BLaER1 (cell line): ENCODE measurements around the gene NEK4.
"Not testable (repeated sequence)": the region's sequence is repeated elsewhere in the genome, so short reads cannot be mapped to it uniquely, and the experiment has no call there.

Experiments used
- H3K27ac ChIP-seq: shearing (Covaris generic); formaldehyde crosslinking; 2 replicates; pipeline ENCODE4 v1.8.1; 2022
- H3K27me3 ChIP-seq: shearing (Covaris generic); formaldehyde crosslinking; 2 replicates; pipeline ENCODE4 v1.8.1; 2022
- H3K36me3 ChIP-seq: shearing (Covaris generic); formaldehyde crosslinking; 2 replicates; pipeline ENCODE4 v1.8.1; 2022
- H3K4me1 ChIP-seq: shearing (Covaris generic); formaldehyde crosslinking; 2 replicates; pipeline ENCODE4 v1.8.1; 2022
- H3K4me2 ChIP-seq: shearing (Covaris generic); formaldehyde crosslinking; 2 replicates; pipeline ENCODE4 v1.8.1; 2022
- H3K4me3 ChIP-seq: shearing (Covaris generic); formaldehyde crosslinking; 2 replicates; pipeline ENCODE4 v1.8.1; 2022
- H3K9ac ChIP-seq: shearing (Covaris generic); formaldehyde crosslinking; 2 replicates; pipeline ENCODE4 v1.8.1; 2022
- H3K9me3 ChIP-seq: shearing (Covaris generic); formaldehyde crosslinking; 2 replicates; pipeline ENCODE4 v1.8.1; 2022
- H4K20me1 ChIP-seq: shearing (Covaris generic); formaldehyde crosslinking; 2 replicates; pipeline ENCODE4 v1.8.1; 2022
- Cebpa-rat ChIP-seq: shearing (Covaris generic); IDR thresholded peaks from 2 replicates; pipeline ENCODE4 v1.8.1; 2022

Gene NEK4

DNA sequence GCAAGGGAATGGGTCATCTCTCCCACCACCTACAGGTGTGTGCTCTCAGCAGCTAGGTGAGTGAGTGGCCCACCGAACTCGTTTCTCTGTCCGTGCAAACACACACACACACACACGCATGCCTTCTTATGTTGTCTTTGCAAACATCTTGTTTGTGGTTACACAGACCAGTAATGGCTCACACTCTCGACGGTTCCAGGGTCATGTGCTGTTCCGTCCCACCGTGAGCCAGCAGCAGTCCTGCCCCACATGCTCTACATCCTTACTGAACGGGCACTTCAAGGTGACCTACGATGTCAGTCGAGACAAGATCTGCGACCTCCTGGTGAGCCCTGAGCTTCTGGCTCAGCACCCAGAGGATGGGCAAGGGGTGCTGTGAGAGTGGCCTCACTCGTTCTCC, 11.0 kb upstream of the NEK4 start:
- Histone ChIP-seq H3K4me1 (peaks cover 30% of the 10 kb centered on the region), H3K27me3 (no peaks in the 10 kb centered on the region), H3K9me3 (no peaks in the 10 kb centered on the region), H3K36me3 (no peaks in the 10 kb centered on the region), H3K9ac (no peak overlapping the region), H3K4me3 (no peak overlapping the region), H3K4me2 (peak overlapping the region; percentile 10; the same call in 1 of the 2 replicates), H4K20me1 (no peaks in the 10 kb centered on the region), H3K27ac (no peak overlapping the region)
- TF ChIP-seq Cebpa-rat: no peak

DNA sequence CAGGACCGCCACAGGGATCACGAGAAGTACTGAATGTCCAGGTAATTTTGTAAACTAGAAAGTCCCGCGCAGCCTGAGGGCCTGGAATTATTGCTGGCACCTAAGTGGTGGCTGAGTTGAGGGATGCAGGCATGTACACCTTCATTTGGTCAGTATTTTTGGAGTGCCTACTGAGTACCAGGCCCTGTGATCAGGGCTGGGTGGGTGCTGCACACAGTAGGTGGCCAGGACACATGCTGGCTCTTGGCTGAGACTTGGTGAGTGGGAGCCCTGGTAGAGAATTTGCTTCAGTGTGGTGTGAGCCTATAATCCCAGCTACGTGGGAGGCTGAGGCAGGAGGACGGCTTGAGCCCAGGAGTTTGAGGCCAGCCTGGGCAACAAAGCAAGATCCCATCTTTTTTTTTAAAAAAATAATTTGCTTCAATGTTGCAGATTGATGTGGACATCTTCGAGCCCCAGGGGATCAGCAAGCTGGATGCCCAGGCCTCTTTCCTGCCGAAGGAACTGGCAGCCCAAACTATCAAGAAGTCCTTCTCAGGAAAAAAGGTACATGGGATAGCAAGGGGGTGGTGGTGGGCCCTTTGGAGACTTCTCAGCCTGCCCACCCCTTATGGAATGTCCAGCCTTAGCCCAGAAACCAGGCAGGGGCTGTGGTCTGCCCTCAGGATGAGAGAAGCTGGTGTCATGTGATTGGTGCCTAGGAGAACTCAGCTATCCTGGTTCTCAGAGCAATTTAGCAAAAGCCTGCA, 9.3 kb upstream of the NEK4 start:
- no peak for TF ChIP-seq Cebpa-rat
- H3K4me3 ChIP-seq: no peak overlapping the region
- no peaks in the 10 kb centered on the region for H3K36me3 ChIP-seq
- no peak overlapping the region for H3K9ac ChIP-seq
- H3K27me3 ChIP-seq: no peaks in the 10 kb centered on the region
- peaks cover 36% of the 10 kb centered on the region for H3K4me1 ChIP-seq
- peak overlapping the region; percentile 43 for H3K4me2 ChIP-seq
- peak overlapping the region; percentile 55; the same call in 1 of the 2 replicates for H3K27ac ChIP-seq
- no peaks in the 10 kb centered on the region for H4K20me1 ChIP-seq
- H3K9me3 ChIP-seq: no peaks in the 10 kb centered on the region

DNA sequence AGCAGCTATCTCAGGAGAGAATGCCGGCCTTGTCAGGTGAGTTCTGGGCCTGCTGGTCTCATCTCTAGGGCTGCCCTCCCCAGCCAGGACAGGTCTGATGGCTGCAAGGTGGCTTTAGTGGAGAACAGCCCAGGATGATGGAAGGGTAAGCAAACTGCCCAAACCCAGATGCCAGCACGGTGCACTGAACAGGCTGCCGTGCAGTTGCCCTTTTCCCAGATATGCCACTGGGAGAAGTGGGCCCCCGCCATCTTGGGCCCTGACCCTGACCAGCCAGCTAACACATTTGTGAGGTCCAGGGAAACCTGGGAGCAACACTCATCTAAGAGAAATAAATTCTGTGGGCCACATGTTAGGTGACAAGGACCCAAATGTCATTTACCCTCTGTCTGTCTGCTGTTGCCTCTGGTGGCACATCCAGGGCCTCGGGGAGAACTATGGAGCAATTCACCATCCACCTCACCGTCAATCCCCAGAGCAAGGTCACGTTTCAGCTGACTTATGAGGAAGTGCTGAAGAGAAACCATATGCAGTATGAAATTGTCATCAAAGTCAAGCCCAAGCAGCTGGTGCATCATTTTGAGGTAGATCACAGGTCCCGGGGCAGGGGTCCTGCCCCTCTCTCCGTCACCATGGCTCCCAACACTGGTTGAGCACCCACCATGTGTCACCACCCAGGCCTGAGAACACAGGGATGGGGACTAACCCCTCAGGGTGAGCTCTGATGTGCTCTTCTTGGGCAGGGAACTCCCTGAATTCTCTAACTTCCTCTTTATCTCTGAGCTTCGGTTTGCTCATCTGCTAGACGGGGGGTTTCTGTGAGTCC, 8.5 kb upstream of the NEK4 start:
- no peaks in the 10 kb centered on the region for H3K27me3 ChIP-seq
- H3K9ac ChIP-seq: no peak overlapping the region
- H3K27ac ChIP-seq: peak overlapping the region; percentile 55; the same call in 1 of the 2 replicates
- no peaks in the 10 kb centered on the region for H3K36me3 ChIP-seq
- no peaks in the 10 kb centered on the region for H4K20me1 ChIP-seq
- H3K4me3 ChIP-seq: no peak overlapping the region
- H3K9me3 ChIP-seq: no peaks in the 10 kb centered on the region
- peak overlapping the region; percentile 43 for H3K4me2 ChIP-seq
- peaks cover 36% of the 10 kb centered on the region for H3K4me1 ChIP-seq
- no peak for TF ChIP-seq Cebpa-rat

DNA sequence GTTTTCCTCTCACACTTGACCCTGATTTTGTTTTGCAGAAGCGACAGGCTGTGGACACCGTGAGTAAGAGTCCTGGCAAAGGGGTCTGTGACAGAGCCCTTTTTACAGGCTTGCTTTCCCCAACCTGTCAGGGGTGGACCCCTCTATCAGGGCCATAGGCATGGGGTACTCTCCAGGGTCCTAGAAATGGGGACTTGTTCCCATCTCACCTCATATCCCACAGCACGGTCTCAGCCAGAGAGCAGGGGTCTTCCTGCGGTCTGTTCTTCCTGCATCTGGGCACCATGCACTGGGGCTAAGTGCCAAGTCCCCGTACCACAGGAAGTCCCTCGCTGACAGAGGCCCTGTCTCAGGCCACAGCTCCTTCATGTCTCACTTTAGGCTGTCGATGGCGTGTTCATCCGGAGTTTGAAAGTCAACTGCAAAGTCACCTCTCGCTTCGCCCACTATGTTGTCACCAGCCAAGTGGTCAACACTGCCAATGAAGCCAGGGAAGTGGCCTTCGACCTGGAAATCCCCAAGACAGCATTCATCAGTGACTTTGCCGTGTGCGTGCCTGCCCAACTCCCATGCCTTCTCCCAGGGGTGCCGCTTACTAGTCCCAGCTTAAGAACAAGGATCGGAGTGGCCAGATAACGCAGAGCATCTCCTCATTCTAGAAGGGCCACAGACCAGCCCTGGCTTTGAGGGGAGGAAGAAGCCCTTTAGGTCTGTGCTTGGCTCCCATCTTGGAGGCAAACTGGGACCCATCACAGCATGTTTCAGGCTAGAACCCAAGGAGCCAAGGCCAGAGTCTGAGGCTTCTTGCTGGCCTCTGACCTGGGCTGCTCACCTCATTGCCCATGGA, 7.4 kb upstream of the NEK4 start:
- Histone ChIP-seq H3K4me1 (peaks cover 36% of the 10 kb centered on the region), H3K4me2 (no peak overlapping the region), H3K9me3 (no peaks in the 10 kb centered on the region), H3K36me3 (no peaks in the 10 kb centered on the region), H3K9ac (no peak overlapping the region), H3K4me3 (no peak overlapping the region), H3K27ac (0 out of 2 replicates have a peak overlapping the region, but pooled peaks have one; percentile 22), H4K20me1 (no peaks in the 10 kb centered on the region), H3K27me3 (no peaks in the 10 kb centered on the region)
- no peak for TF ChIP-seq Cebpa-rat

DNA sequence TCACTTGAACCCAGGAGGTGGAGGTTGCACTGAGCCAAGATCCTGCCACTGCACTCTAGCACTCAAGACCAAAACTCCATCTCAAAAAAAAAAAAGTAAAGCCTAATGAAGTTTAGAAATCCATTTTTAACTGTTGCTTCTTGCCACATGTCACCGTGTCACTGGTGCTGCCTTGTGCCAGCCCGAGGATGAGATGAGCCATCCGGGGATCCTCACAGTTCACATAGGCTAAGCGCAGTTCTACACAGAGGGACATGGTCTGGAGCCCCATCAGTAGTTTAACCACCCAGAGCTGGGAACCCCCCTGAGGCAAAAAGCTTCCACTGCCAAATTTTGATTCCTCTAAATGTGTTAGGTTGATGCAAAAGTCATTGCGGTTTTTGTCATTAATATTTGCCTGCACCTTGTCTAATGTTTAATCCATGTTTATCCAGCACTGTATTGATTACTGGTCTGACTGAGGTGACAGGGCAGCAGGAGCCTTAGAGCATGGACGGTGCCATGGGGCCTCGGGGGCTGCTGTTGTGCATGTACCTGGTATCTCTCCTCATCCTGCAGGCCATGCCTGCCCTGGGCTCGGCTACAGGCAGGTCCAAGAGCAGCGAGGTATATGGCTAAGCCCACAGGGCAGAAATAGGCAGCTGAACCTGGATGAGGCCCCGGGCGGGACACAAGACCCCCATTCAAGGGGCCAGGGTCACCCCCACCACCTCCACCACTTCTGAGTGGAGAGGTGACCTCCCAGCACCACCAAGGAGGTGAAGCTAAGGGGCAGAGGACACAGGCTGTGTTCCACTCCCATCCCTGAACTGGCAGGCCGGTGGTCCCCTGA, 6.6 kb upstream of the NEK4 start, which contains the start of gene ITIH1:
ITIH1 (plus strand) TSS at position 473 of the 832 bp plus-strand sequence; CDS start at position 490, 17 bp downstream.
- H3K4me1 ChIP-seq: peaks cover 36% of the 10 kb centered on the region
- no peaks in the 10 kb centered on the region for H3K36me3 ChIP-seq
- H3K4me2 ChIP-seq: no peak within 1 kb of the TSS
- H4K20me1 ChIP-seq: no peaks in the 10 kb centered on the region
- no peaks in the 10 kb centered on the region for H3K9me3 ChIP-seq
- no peak within 1 kb of the TSS for H3K9ac ChIP-seq
- no peaks in the 10 kb centered on the region for H3K27me3 ChIP-seq
- H3K4me3 ChIP-seq: no peak within 1 kb of the TSS
- H3K27ac ChIP-seq: 0 out of 2 replicates have a peak within 1 kb of the TSS, but pooled peaks have one; percentile 22
- no peak for TF ChIP-seq Cebpa-rat

DNA sequence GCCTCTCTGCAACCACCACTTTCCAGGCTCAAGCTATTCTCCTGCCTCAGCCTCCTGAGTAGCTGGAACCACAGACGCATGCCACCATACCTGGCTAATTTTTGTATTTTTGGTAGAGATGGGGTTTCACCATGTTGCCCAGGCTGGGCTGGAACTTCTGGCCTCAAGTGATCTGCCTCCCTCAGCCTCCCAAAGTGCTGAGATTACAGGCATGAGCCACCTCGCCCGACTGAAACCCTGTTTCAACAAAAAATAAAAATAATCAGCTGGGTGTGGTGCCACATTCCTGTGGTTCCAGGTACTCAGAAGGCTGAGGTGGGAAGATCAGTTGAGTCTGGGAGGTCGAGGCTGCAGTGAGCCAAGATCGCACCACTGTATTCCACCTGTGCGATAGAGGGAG, 5.7 kb upstream of the NEK4 start:
- H3K27me3 ChIP-seq, H3K4me3 ChIP-seq, H3K4me2 ChIP-seq, H3K27ac ChIP-seq, H3K9ac ChIP-seq, H4K20me1 ChIP-seq, H3K36me3 ChIP-seq, H3K9me3 ChIP-seq: not testable (repeated sequence)
- H3K4me1 ChIP-seq: peaks cover 32% of the 10 kb centered on the region

DNA sequence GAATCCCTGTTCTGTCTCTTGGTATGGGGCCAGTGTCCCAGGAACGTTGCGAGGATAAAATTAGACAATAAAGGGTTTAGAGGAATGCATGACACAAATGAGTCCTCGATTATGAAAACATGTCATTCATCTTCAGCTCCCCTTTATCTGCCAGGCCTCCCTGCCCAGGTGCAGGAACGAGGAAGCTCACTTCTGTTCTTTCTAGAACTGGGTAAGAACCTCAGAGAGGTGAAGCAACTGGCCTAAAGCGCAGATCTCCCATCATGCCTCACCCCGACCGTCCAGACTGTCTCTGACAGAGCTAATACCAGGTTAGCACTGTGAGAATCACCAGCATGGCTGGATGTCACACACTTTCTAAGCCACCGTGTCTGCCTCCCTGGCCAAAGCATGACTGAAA, 5.1 kb upstream of the NEK4 start:
- H3K27me3 ChIP-seq: no peaks in the 10 kb centered on the region
- H4K20me1 ChIP-seq: no peaks in the 10 kb centered on the region
- H3K36me3 ChIP-seq: no peaks in the 10 kb centered on the region
- H3K4me3 ChIP-seq: no peak overlapping the region
- H3K4me2 ChIP-seq: no peak overlapping the region
- H3K27ac ChIP-seq: no peak overlapping the region; the same call in 1 of the 2 replicates
- peaks cover 36% of the 10 kb centered on the region for H3K4me1 ChIP-seq
- H3K9me3 ChIP-seq: no peaks in the 10 kb centered on the region
- no peak for TF ChIP-seq Cebpa-rat
- H3K9ac ChIP-seq: no peak overlapping the region

DNA sequence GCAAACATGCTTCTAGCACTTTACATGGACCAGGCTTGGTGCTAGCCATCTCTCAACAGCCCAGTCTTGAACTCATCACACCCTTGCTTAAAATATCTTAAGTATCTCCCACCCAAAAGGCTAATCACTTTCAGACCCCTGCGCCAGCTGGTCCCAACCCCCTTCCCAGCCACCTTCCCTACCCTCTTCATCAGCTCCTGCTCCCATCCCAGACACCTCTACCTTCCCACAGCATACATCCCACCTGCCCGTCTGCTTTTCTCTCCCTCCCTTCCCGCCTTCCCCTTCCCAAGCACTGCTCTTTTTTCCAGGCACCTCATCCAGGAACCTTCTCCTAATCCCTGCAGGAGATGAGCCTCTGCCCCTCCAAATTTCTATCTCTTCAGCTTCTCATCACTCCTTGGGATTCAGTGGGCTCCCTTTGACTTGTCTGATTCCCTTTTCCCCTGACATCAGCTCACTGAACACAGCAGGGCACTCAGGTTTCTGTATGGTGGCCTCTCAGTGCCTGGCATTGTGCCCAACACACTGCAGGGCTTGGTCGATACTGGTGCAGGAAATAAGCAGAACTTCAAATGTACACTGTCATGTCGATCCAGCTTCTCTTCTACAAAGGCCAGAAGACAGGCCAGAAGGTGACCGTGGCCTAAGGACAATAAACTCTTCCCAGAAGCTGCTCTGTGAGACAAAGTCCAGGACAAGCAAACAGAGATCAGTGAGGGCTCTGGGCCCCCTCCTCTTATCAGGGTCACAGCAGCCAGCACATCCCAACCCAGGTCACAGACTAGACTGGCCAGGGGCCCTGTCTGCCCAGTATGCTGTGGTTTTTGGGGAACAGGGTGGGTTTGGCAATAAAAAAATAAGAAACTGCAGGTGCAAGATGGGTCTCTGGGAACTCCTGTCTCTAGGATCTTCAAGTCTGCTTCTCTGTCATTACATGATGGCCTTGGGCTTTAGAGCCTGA, 4.4 kb upstream of the NEK4 start:
- no peak for TF ChIP-seq Cebpa-rat
- Histone ChIP-seq H3K27ac (no peak overlapping the region), H4K20me1 (no peaks in the 10 kb centered on the region), H3K4me2 (no peak overlapping the region), H3K9ac (no peak overlapping the region), H3K27me3 (no peaks in the 10 kb centered on the region), H3K9me3 (no peaks in the 10 kb centered on the region), H3K4me1 (peaks cover 33% of the 10 kb centered on the region), H3K36me3 (no peaks in the 10 kb centered on the region), H3K4me3 (no peak overlapping the region)
